Kidney (tissue), 14 donors: ENCODE results near the gene SIRT3. TPM values are rescaled to one million over a fixed set of nuclear protein-coding genes. Genes with fewer than 3 reads are reported as not detected.
A peak's percentile ranks its signal among the peaks of the same experiment; 100 is the strongest.

Experiments
- DNase-seq, 5 donors: peaks; one replicate each; pipeline ENCODE4 v3.0.0-alpha.2; 2013 to 2020
- FAIRE-seq: peaks from 2 replicates; lab custom pipeline; 2012; peaks lifted over from hg19 to GRCh38; lab: Jason Lieb, UNC
- H3K27ac ChIP-seq, 2 donors: one replicate each; pipeline ENCODE4 v1.7.0; 2013; ENCODE audit warnings: low read depth in 2 of 2, low read length in 2 of 2, inconsistent platforms in 1 of 2
- H3K27me3 ChIP-seq: one replicate; pipeline ENCODE4 v1.7.1; 2013; ENCODE audit warnings: low read length, inconsistent platforms; ENCODE audit not compliant: control insufficient read depth, insufficient read depth
- H3K36me3 ChIP-seq, 3 donors: one replicate each; pipeline versions ENCODE4 v1.7.0 to v1.7.1; 2013; ENCODE audit warnings: low read length in 3 of 3, control low read depth in 1 of 3, inconsistent platforms in 1 of 3; ENCODE audit not compliant: insufficient read depth in 3 of 3, control insufficient read depth in 2 of 3
- H3K4me1 ChIP-seq, 3 donors: one replicate each; pipeline versions ENCODE4 v1.7.0 to v1.7.1; 2013; ENCODE audit warnings: low read length in 3 of 3, inconsistent platforms in 1 of 3, low read depth in 1 of 3; ENCODE audit not compliant: control insufficient read depth in 2 of 3, insufficient read depth in 2 of 3
- H3K4me3 ChIP-seq, 3 donors: one replicate each; pipeline versions ENCODE4 v1.7.0 to v1.8.1; 2013; ENCODE audit warnings: low read length in 3 of 3, control low read depth in 1 of 3, inconsistent platforms in 1 of 3
- H3K9ac ChIP-seq, 3 donors: one replicate each; pipeline versions ENCODE4 v1.7.0 to v1.7.1; 2013; ENCODE audit warnings: low read length in 3 of 3, control low read depth in 1 of 3, inconsistent platforms in 1 of 3
- H3K9me3 ChIP-seq, 3 donors: one replicate each; pipeline versions ENCODE4 v1.7.0 to v1.7.1; 2013; ENCODE audit warnings: low read length in 3 of 3, control low read depth in 1 of 3, inconsistent platforms in 1 of 3; ENCODE audit not compliant: control insufficient read depth in 2 of 3, insufficient read depth in 1 of 3
- intact Hi-C: fragments of 100-400 bp; cut with DNase I; formaldehyde crosslinking; loops from one replicate; pipeline ENCODE4 v1.11.1; 2022
- polyA plus RNA-seq: library from polyadenylated mRNA; stranded (reverse); fragments of 350-450 nt; fragmentation: Illumina TruSeq; extraction: RNeasy Lipid Tissue Mini Kit (QIAGEN cat#74804); gene quantifications from one replicate; pipeline ENCODE4 v1.2.3, GENCODE V29; 2014; ENCODE audit warnings: low read depth, low replicate concordance; ENCODE audit not compliant: insufficient read depth
- total RNA-seq: library from RNA; stranded (reverse); fragmentation: NEBNext Ultra II Directional; extraction: Animal tissue kit (Norgen Biotek cat#: 25700); gene quantifications from one replicate; pipeline ENCODE4 v1.2.1, GENCODE V29; 2021
- TF ChIP-seq, protein P1 (sequence below): IDR thresholded peaks from 3 replicates; pipeline ENCODE4 v1.5.1; 2012; ENCODE audit warnings: mild to moderate bottlenecking, moderate library complexity, borderline replicate concordance; ENCODE audit not compliant: insufficient read depth; ENCODE audit errors: extremely low read depth
- donor health status: control.
- donor health status: control.
- donor health status: control.
- donor health status: control.
- donor health status: control.
- donor health status: DM: yes; HTN: yes; CAD: no.
- donor health status: Normal renal cell carcinoma (clear cell type).

SIRT3 gene
- total and polyA plus RNA-seq, 2 donors from 2014 or later = 28.3 to 28.7 TPM

DNA sequence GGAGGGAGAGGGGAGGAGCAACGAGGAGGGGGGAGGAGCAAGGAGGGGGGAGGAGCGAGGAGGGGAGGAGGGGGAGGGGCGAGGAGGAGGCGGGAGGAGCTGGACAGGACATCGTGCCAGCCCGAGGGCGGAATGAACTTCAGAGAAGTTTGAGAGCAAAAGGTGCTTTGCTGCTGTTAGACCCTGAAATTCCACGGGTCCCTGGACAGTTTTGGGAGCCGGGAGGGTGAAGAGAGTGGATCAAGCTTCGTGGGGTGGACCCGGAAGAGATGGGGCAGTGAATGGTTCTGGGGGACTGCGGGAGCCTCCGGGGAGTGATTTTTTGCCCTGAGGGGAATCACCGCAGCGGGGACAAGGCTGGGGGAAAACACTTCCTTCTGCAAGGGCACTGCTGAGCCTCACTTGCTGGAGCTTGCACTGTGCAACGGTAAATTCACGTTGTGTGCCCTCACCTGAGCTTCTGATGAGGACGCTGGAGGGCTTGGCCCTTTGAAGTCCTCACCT lies 31.4 kb upstream of the SIRT3 start:
- TF ChIP-seq, protein P1, sequence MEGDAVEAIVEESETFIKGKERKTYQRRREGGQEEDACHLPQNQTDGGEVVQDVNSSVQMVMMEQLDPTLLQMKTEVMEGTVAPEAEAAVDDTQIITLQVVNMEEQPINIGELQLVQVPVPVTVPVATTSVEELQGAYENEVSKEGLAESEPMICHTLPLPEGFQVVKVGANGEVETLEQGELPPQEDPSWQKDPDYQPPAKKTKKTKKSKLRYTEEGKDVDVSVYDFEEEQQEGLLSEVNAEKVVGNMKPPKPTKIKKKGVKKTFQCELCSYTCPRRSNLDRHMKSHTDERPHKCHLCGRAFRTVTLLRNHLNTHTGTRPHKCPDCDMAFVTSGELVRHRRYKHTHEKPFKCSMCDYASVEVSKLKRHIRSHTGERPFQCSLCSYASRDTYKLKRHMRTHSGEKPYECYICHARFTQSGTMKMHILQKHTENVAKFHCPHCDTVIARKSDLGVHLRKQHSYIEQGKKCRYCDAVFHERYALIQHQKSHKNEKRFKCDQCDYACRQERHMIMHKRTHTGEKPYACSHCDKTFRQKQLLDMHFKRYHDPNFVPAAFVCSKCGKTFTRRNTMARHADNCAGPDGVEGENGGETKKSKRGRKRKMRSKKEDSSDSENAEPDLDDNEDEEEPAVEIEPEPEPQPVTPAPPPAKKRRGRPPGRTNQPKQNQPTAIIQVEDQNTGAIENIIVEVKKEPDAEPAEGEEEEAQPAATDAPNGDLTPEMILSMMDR = no peak
- intact Hi-C loops = no loop called here
- FAIRE-seq (no peak), DNase-seq (peak in 1 of 5 donors; percentile 86)
- Histone ChIP-seq H3K4me3 (no peak overlapping the region), H3K9ac (no peak overlapping the region), H3K36me3 (no peaks in the 10 kb centered on the region), H3K27ac (peak overlapping the region in 1 of 2 donors; percentile 53), H3K27me3 (no peaks in the 10 kb centered on the region), H3K4me1 (peaks cover 0 to 2% (median 0%) of the 10 kb centered on the region in 3 donors), H3K9me3 (no peaks in the 10 kb centered on the region)

DNA sequence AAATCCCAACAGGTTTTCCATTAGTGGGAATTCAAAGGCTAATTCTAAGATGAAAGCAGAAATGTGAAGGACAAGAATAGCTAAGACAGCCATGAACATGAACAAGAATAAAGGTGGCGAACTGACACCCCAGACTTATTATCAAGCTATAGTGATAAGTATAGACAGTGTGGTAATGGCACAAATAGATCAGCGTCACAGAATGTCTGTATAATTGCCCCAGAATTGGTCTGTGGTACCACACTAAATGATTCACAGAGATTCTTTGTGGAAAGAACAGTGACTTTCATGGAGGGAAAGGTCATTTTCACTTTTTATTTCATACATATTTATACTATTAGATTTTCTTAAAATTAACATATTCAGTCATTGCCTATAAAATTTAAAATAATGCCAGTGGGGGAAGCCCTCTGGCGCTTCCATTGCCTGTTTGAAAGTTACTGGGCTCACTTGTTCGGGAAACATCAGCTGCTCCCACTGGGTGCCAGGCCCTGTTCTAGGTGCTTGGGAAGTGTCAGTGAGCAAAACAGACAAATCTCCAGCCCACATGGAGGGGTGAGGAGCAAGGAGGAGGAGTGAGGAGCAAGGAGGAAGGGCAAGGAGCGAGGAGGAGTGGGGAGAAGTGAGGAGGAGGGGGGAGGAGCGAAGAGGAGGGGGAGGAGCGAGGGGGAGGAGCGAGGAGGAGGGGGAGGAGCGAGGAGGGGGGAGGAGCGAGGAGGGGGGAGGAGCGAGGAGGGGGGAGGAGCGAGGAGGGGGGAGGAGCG lies 30.7 kb upstream of the SIRT3 start:
- H3K36me3 ChIP-seq = no peaks in the 10 kb centered on the region
- H3K9ac ChIP-seq = no peak overlapping the region
- no peaks in the 10 kb centered on the region for H3K9me3 ChIP-seq
- intact Hi-C loops = no loop called here
- peaks cover 0 to 2% (median 0%) of the 10 kb centered on the region in 3 donors for H3K4me1 ChIP-seq
- no peaks in the 10 kb centered on the region for H3K27me3 ChIP-seq
- DNase-seq (peak in 1 of 5 donors; percentile 68), FAIRE-seq (no peak)
- H3K4me3 ChIP-seq = no peak overlapping the region
- TF ChIP-seq, protein P1 = no peak
- H3K27ac ChIP-seq = no peak overlapping the region

DNA sequence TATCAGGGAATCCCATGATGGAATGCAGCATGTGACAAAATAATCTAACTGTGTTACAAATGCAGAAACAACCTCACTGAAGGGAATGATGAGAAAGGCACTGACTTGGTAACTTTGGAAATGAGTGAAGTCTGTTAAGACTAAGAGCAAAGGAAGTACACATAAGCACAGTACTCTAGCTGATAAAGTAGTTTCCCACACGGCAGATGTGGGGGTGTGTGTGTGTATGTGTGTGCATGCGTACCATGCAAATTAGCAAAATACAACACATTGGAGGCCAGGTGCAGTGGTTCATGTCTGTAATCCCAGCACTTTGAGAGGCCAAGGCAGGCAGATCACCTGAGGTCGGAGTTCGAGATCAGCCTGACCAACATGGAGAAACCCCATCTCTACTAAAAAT lies 25.5 kb upstream of the SIRT3 start:
- DNase-seq (no peak), FAIRE-seq (no peak)
- no peak overlapping the region for H3K27ac ChIP-seq
- H3K9ac ChIP-seq = no peak overlapping the region
- no peak overlapping the region for H3K4me3 ChIP-seq
- H3K36me3 ChIP-seq = no peaks in the 10 kb centered on the region
- no peaks in the 10 kb centered on the region for H3K4me1 ChIP-seq
- intact Hi-C loops = no loop called here
- no peaks in the 10 kb centered on the region for H3K27me3 ChIP-seq
- H3K9me3 ChIP-seq = peaks cover 0 to 1% (median 0%) of the 10 kb centered on the region in 3 donors
- TF ChIP-seq, protein P1 = no peak
